Endothelial cell of umbilical vein (primary cell): ENCODE results near the gene CWC27. TPM values are rescaled to one million over a fixed set of nuclear protein-coding genes. Genes with fewer than 3 reads are reported as not detected.

ENCODE experiments used
- BruUV-seq: library from RNA; stranded (reverse); fragments of 400-500 nt; replicated peaks from 2 replicates; lab custom pipeline; 2021; lab: Mats Ljungman, UMichigan
- CTCF ChIA-PET: fragments of 300-600, 350-600 bp; sonication (Branson Sonifier 250); formaldehyde crosslinking; loops from one replicate; lab custom pipeline; 2021; ENCODE audit warnings: antibody characterized with exemption, inconsistent platforms; lab: Charles Lee
- POLR2A ChIA-PET: fragments of 300-600, 350-600 bp; sonication (Branson Sonifier 250); formaldehyde crosslinking; loops from one replicate; lab custom pipeline; 2021; ENCODE audit warnings: antibody characterized with exemption, inconsistent platforms; lab: Charles Lee
- DNase-seq: peaks from one replicate; pipeline ENCODE4 v3.0.0-alpha.2; 2011; ENCODE audit warnings: low read depth, low spot score
- FAIRE-seq: peaks from 2 replicates; lab custom pipeline; 2011; peaks lifted over from hg19 to GRCh38; lab: Jason Lieb, UNC
- H2AFZ ChIP-seq: 2 replicates; pipeline ENCODE4 v1.6.0; 2012; ENCODE audit warnings: low read depth, low read length, control low read depth, inconsistent platforms
- H3K27ac ChIP-seq: 2 replicates; pipeline ENCODE4 v1.5.1; 2011; ENCODE audit warnings: low read depth, mild to moderate bottlenecking, control low read depth, low read length, moderate library complexity; ENCODE audit not compliant: insufficient read depth
- H3K27me3 ChIP-seq, 2 experiments: 2 replicates each; pipeline versions ENCODE4 v1.6.0 to v1.6.1; 2011; ENCODE audit warnings: low read length in 2 of 2, mixed read lengths in 1 of 2; ENCODE audit not compliant: control insufficient read depth in 2 of 2, insufficient read depth in 2 of 2
- H3K36me3 ChIP-seq, 2 experiments: 2 replicates in 1 of 2; 3 replicates in 1 of 2; pipeline ENCODE4 v1.5.1; 2011; ENCODE audit warnings: low read length in 2 of 2, mild to moderate bottlenecking in 1 of 2, moderate library complexity in 1 of 2; ENCODE audit not compliant: control insufficient read depth in 2 of 2, insufficient read depth in 2 of 2; ENCODE audit errors: extremely low read depth in 1 of 2
- H3K4me1 ChIP-seq: 3 replicates; pipeline ENCODE4 v1.5.1; 2011; ENCODE audit warnings: mild to moderate bottlenecking, low read length; ENCODE audit not compliant: control insufficient read depth, insufficient read depth; ENCODE audit errors: extremely low read depth
- H3K4me2 ChIP-seq: 2 replicates; pipeline ENCODE4 v1.6.1; 2011; ENCODE audit warnings: low read length, control low read depth, mixed read lengths; ENCODE audit not compliant: insufficient read depth
- H3K4me3 ChIP-seq, 3 experiments: fragments of 200-600 bp in 1 of 3; sonication (generic), shearing (Covaris generic) in 1 of 3; replicated peaks in 1 of 3; 2 replicates each; pipeline ENCODE4 v1.5.1; 2011 to 2016; ENCODE audit warnings: control low read depth in 3 of 3, low read length in 3 of 3, mild to moderate bottlenecking in 2 of 3, inconsistent platforms in 1 of 3, low read depth in 1 of 3, moderate library complexity in 1 of 3; ENCODE audit not compliant: insufficient read depth in 1 of 3
- H3K79me2 ChIP-seq: 2 replicates; pipeline ENCODE4 v1.6.0; 2012; ENCODE audit warnings: low read length, inconsistent platforms; ENCODE audit not compliant: control insufficient read depth, insufficient read depth
- H3K9ac ChIP-seq: replicated peaks from 2 replicates; pipeline ENCODE3; 2011; ENCODE audit warnings: low read length, control low read depth; ENCODE audit not compliant: insufficient read depth; ENCODE audit errors: extremely low read depth
- H3K9me1 ChIP-seq: replicated peaks from 3 replicates; pipeline ENCODE4 v1.6.0; 2011; ENCODE audit warnings: mild to moderate bottlenecking, low read length; ENCODE audit not compliant: control insufficient read depth, insufficient read depth; ENCODE audit errors: extremely low read depth
- H3K9me3 ChIP-seq: replicated peaks from 2 replicates; pipeline ENCODE4 v1.5.1; 2012; ENCODE audit warnings: low read length, inconsistent platforms; ENCODE audit not compliant: control insufficient read depth, insufficient read depth
- H4K20me1 ChIP-seq: replicated peaks from 2 replicates; pipeline ENCODE3; 2011; ENCODE audit warnings: mild to moderate bottlenecking, low read length; ENCODE audit not compliant: control insufficient read depth, insufficient read depth; ENCODE audit errors: extremely low read depth
- EZH2 ChIP-seq: IDR thresholded peaks from 2 replicates; pipeline ENCODE4 v1.6.1; 2012; ENCODE audit warnings: borderline replicate concordance, low read depth, mild to moderate bottlenecking, moderate library complexity, low read length, inconsistent platforms; ENCODE audit not compliant: severe bottlenecking
- FOS ChIP-seq: IDR thresholded peaks from 2 replicates; pipeline ENCODE4 v1.6.1; 2011; ENCODE audit warnings: mild to moderate bottlenecking, low read length, moderate library complexity, borderline replicate concordance; ENCODE audit not compliant: insufficient read depth
- GATA2 ChIP-seq: IDR thresholded peaks from 2 replicates; pipeline ENCODE4 v1.7.0; 2011; ENCODE audit warnings: low read depth, mild to moderate bottlenecking, moderate library complexity, mixed read lengths, low read length; ENCODE audit not compliant: insufficient read length, insufficient read depth
- JUN ChIP-seq: IDR thresholded peaks from 2 replicates; pipeline ENCODE4 v1.6.1; 2011; ENCODE audit warnings: borderline replicate concordance, low read depth; ENCODE audit not compliant: insufficient read length, insufficient read depth
- MYC ChIP-seq: IDR thresholded peaks from one replicate; pipeline ENCODE4 v1.6.1; 2011; ENCODE audit warnings: mild to moderate bottlenecking, low read depth, low read length
- POLR2A ChIP-seq: IDR thresholded peaks from 2 replicates; pipeline ENCODE4 v1.6.1; 2012; ENCODE audit warnings: low read depth, mild to moderate bottlenecking, control low read depth, low read length
- POLR2AphosphoS5 ChIP-seq: IDR thresholded peaks from 2 replicates; pipeline ENCODE4 v1.6.1; 2012; ENCODE audit warnings: low read depth, mild to moderate bottlenecking, control low read depth, low read length, moderate library complexity; ENCODE audit not compliant: insufficient read depth
- dilution Hi-C: fragments of 300-500 bp; cut with MboI; formaldehyde crosslinking; loops from one replicate; pipeline ENCODE4 v1.15.0; 2019; ENCODE audit warnings: low sequenced_read_pairs; ENCODE audit not compliant: extremely low pct_ligation_motif_present
- intact Hi-C: fragments of 100-400 bp; cut with micrococcal nuclease; formaldehyde crosslinking; loops from one replicate; pipeline ENCODE4 v1.10.0; 2022
- polyA plus RNA-seq, 4 experiments: library from polyadenylated mRNA; depleted of rRNA in 3 of 4; stranded (reverse) in 3 of 4; unstranded in 1 of 4; fragments of >200 nt; gene quantifications; 2 replicates each; pipeline versions ENCODE4 v1.2.1 to v1.2.3, GENCODE V29; 2011 to 2012; ENCODE audit warnings: missing spikeins in 1 of 4
- total RNA-seq: library from RNA; stranded (reverse); gene quantifications from 2 replicates; pipeline ENCODE4 v1.2.3, GENCODE V29; 2021
- TF ChIP-seq, protein P1 (sequence below): IDR thresholded peaks from 2 replicates; pipeline ENCODE4 v1.6.1; 2011; ENCODE audit not compliant: insufficient read depth, insufficient read length
- TF ChIP-seq, protein P2 (sequence below), 2 donors: IDR thresholded peaks; 1 replicate in 1 of 2; 2 replicates in 1 of 2; pipeline ENCODE4 v1.5.1; 2011; ENCODE audit warnings: low read length in 2 of 2, mild to moderate bottlenecking in 2 of 2, moderate library complexity in 2 of 2, control low read depth in 1 of 2, inconsistent platforms in 1 of 2, low read depth in 1 of 2; ENCODE audit not compliant: insufficient read depth in 1 of 2; ENCODE audit errors: extremely low read depth in 1 of 2

The CWC27 gene
- total and polyA plus RNA-seq, 2 donors (not counting 3 experiments of a cell fraction or from before 2014, with no cell fraction given) = 11.9 to 23.8 TPM

DNA sequence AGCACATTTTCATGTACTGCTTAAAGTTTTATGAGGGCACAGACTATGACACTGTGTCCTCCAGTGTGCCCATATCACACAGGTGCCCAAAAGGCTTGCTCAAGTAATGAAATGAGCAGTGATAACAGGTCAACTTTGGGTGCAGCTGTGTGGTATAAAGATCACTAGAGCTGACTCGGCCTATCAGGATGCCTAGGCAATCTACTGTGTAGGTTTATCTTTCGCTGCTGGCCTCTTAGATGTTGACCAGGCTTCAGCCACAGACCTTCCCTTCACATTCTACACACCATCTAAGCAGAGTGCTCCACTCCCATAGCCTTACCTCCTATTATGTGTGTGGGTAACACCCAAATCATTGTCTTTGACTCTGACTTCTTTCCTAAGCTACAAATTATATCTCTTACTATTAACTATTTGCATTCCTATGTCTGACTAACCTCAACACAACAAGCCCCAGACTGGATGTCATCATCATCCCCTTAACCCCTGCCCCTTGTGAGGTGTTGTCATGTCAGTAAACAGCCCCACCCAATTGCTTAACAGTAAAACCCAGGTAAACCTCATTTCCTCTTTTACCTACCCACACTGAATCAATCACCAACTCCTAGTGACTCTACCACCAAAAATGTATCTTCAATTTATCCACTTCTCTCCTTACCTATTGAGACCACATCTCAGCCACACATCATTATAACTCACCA is 2.8 kb upstream of the CWC27 start:
- Histone ChIP-seq H3K4me3 (no peak overlapping the region), H3K9me3 (no peaks in the 10 kb centered on the region), H3K9ac (no peak overlapping the region), H3K9me1 (no peaks in the 10 kb centered on the region), H3K36me3 (peaks cover 0 to 4% of the 10 kb centered on the region in 2 experiments), H2AFZ (no peak overlapping the region), H4K20me1 (no peaks in the 10 kb centered on the region), H3K4me1 (peaks cover 18% of the 10 kb centered on the region), H3K27me3 (no peaks in the 10 kb centered on the region), H3K4me2 (no peak overlapping the region), H3K27ac (no peak overlapping the region), H3K79me2 (peaks cover 78% of the 10 kb centered on the region)
- BruUV-seq = no TSS peak
- FAIRE-seq (no peak), DNase-seq (no peak)
- ChIA-PET POLR2A (no interaction called here), CTCF (interaction anchor here (1.2 kb wide), 1 partner anchor 27 kb away, joined by 4 read pairs; no protein-coding TSS in a partner anchor)
- TF ChIP-seq EZH2 = no peak
- TF ChIP-seq, protein P1, sequence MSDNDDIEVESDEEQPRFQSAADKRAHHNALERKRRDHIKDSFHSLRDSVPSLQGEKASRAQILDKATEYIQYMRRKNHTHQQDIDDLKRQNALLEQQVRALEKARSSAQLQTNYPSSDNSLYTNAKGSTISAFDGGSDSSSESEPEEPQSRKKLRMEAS = no peak
- TF ChIP-seq MYC = no peak
- TF ChIP-seq FOS = no peak
- TF ChIP-seq POLR2AphosphoS5 = no peak
- TF ChIP-seq JUN = no peak
- no peak for TF ChIP-seq GATA2
- TF ChIP-seq, protein P2, sequence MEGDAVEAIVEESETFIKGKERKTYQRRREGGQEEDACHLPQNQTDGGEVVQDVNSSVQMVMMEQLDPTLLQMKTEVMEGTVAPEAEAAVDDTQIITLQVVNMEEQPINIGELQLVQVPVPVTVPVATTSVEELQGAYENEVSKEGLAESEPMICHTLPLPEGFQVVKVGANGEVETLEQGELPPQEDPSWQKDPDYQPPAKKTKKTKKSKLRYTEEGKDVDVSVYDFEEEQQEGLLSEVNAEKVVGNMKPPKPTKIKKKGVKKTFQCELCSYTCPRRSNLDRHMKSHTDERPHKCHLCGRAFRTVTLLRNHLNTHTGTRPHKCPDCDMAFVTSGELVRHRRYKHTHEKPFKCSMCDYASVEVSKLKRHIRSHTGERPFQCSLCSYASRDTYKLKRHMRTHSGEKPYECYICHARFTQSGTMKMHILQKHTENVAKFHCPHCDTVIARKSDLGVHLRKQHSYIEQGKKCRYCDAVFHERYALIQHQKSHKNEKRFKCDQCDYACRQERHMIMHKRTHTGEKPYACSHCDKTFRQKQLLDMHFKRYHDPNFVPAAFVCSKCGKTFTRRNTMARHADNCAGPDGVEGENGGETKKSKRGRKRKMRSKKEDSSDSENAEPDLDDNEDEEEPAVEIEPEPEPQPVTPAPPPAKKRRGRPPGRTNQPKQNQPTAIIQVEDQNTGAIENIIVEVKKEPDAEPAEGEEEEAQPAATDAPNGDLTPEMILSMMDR (IDR thresholded peaks at IDR 0.05; ENCODE audit: extremely low read depth in 1 of 2, insufficient read depth in 1 of 2, low read depth in 1 of 2, low read length in 2 of 2) = no peak
- TF ChIP-seq POLR2A = no peak
- dilution Hi-C loops = no loop called here
- intact Hi-C loops = loop anchor here (5.0 kb wide), 1 partner anchor 259 kb away; the partner anchor contains the start of gene RGS7BP
